KOPT-K1 (cell line): Measurements from ENCODE around the gene WFDC13.

Experiments used
- H3K27ac ChIP-seq: fragments of 200-600 bp; sonication (generic); 2 replicates; pipeline ENCODE4 v1.5.1; 2016; ENCODE audit warnings: antibody characterized with exemption, mild to moderate bottlenecking, low read depth, low read length; ENCODE audit not compliant: poor library complexity, severe bottlenecking
- H3K36me3 ChIP-seq: fragments of 200-600 bp; sonication (generic); 2 replicates; pipeline ENCODE4 v1.5.1; 2017; ENCODE audit warnings: antibody characterized with exemption, mild to moderate bottlenecking, low read length, moderate library complexity; ENCODE audit not compliant: insufficient read depth
- H3K9me3 ChIP-seq: fragments of 200-600 bp; sonication (generic); 2 replicates; pipeline ENCODE4 v1.5.1; 2017; ENCODE audit warnings: antibody characterized with exemption, low read length, mild to moderate bottlenecking; ENCODE audit not compliant: insufficient read depth, poor library complexity, severe bottlenecking

The WFDC13 gene

DNA sequence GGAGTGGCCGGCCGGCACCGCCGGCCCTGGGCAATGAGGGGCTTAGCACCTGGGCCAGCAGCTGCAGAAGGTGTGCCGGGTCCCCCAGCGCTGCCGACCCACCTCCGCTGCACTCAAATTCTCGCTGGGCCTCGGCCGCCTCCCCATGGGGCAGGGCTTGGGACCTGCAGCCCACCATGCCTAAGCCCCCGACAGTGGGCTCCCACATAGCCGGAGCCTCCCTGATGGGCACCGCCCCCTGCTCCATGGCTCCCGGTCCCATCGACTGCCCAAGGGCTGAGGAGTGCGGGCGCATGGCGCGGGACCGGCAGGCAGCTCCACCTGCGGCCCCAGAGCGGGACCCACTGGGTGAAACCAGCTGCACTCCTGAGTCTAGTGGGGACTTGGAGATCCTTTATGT lies 34.1 kb downstream of the WFDC13 start:
- no peak overlapping the region for H3K27ac ChIP-seq
- H3K36me3 ChIP-seq = no peaks in the 10 kb centered on the region
- peaks cover 14% of the 10 kb centered on the region for H3K9me3 ChIP-seq

DNA sequence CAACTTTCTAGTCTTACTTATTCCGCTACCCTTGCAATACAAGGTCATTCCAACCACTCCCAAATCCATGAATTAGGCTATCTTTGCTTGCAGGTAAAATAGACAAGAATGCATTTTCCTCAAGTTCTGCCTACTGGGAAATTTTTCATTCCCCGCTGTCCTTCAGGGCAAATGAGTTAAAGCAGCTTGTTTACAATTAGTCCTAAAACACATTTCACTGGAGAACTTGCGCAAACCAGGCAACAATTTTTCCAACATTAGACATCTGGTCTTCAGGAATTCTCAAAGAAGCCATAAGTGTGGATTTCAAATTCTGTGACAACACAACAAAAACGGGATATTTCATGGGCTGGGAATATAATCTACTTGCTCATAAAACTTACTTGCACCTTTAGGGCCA lies 40.8 kb downstream of the WFDC13 start:
- Histone ChIP-seq H3K36me3 (no peaks in the 10 kb centered on the region), H3K27ac (no peak overlapping the region), H3K9me3 (no peaks in the 10 kb centered on the region)

DNA sequence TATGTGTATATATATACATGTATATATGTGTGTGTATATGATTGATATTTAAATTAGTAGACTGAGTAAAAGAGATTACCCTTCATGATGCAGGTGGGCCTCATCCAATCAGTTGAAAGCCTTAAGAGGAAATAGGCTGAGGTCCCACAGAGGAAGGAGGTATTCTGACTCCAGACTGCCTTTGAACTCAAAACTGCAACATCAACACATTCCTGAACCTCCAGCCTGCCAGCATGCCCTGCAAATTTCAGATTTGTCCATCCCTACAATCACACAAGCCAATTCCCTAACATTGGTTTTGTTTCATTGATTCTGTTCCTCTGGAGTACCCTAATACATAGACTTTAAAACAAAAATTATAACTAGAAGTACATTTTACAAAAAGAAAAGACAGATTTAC lies 43.2 kb downstream of the WFDC13 start:
- Histone ChIP-seq H3K36me3 (no peaks in the 10 kb centered on the region), H3K9me3 (no peaks in the 10 kb centered on the region), H3K27ac (no peak overlapping the region)

DNA sequence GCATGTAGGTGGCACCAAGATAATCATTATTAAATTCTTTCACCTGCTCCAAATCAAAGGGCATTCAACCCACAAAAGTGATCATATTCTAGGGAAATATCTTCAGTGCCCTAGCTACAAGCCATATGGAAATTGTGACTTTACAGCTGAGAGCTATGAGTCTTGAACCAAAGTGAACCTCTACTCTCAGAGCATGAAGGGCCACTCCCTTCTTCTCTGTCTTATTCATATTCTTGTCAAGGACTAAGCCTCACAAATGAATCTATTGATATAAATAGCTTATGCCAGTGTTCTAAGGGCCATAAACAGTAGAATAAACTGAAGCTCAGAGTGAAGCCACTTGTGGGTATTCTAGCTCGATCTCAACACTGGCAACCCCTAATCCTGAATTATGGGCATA lies 49.9 kb downstream of the WFDC13 start:
- no peaks in the 10 kb centered on the region for H3K36me3 ChIP-seq
- no peak overlapping the region for H3K27ac ChIP-seq
- peaks cover 7% of the 10 kb centered on the region for H3K9me3 ChIP-seq

DNA sequence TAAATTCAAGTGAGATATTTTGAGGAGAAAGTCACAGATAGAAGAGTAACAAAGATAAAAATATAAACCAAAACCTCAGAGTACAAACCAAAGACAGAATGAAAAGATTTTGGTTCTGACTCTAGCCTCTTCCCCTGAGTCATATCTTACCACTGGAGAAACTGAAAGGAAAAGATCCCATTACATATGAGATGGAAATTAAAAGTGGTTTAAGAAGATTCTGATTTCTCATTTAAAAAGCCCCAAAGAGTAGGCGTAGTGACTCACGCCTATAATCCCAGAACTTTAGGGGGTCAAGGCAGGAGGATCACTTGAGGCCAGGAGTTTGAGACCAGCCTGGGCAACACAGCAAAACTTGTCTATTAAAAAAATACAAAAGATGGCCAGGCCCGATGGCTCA lies 50.9 kb downstream of the WFDC13 start:
- no peaks in the 10 kb centered on the region for H3K36me3 ChIP-seq
- H3K9me3 ChIP-seq = peaks cover 7% of the 10 kb centered on the region
- no peak overlapping the region for H3K27ac ChIP-seq

DNA sequence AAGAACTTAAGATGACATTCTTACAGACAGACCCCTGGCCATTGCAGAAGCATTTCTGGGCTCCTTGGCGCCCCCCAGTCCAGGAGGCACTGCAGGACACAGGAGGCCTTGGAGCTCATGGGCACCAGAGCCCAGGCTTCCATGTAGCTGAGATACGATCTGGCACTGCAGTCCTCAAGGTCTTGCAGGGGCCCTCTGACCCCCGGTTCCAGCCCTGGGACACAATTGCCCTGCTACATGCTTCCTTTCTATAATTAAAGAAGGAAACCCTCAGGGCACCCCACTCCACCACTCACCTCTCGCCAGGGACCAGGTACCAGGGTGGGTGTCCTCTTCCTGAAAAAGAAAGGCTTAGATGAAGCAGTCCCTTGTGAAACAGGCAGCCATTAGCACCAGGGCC lies 56.3 kb downstream of the WFDC13 start:
- no peak overlapping the region for H3K27ac ChIP-seq
- no peaks in the 10 kb centered on the region for H3K36me3 ChIP-seq
- peaks cover 7% of the 10 kb centered on the region for H3K9me3 ChIP-seq
